ENCODE data around the gene KANK4. TPM values are rescaled to one million over a fixed set of nuclear protein-coding genes. Genes with fewer than 3 reads are reported as not detected.

Gene KANK4
- not detected for total RNA-seq

DNA sequence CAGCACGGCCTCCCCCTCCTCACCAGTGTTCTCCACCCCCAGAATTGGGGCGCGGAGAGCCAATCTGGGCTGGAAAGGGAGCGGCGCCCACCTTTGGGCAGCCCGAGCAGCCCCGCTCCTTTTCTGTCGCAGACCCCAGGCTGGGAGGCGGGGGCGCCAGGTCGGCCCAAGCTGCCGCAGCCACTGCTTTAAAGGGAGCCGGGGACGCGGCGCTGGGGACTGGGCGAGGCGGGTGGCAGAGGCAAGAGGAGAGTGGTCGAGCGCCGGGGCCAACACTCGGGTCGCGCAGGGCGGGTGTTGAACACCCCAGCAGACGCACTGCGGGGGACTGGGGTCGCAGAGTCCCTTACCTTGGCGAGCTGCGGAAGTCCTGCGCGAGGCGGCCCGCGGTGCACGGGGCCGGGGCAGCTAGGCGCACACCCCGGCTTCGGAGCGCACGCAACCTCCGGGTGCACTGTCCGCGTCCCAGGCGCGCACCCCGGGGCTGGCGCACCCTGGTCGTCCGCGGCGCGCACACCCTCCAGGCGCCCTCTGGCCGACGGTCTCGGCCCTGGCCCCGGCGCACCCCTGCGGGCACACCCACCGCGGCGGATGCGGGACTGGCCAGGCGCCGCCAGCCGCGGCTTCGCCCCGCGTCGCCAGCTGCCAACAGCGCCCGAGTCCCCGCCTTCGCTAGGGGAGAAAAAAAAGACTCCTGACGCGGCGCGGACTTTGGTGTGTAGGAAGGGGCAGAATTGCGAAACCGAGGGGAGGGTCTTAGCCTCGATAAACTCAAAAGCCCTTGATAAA lies at the start of gene KANK4:
KANK4 (minus strand) TSS at position 679 of the 789 bp plus-strand sequence. CDS start 37,870 bp downstream, outside the sequence.
- peaks cover 29 to 36% of the 10 kb centered on the region in 2 donors for H3K27me3 Mint-ChIP-seq
- H3K4me3 Mint-ChIP-seq = no peak within 1 kb of the TSS
- no peak for DNase-seq (ENCODE audit: low spot score)
- ATAC-seq = peak in 1 of 2 donors; percentile 39
- no peaks in the 10 kb centered on the region for H3K4me1 Mint-ChIP-seq (ENCODE audit: low read depth in 2 of 2)
- H3K27ac Mint-ChIP-seq = no peak within 1 kb of the TSS
- no peaks in the 10 kb centered on the region for H3K9me3 Mint-ChIP-seq
- H3K36me3 Mint-ChIP-seq = no peaks in the 10 kb centered on the region

DNA sequence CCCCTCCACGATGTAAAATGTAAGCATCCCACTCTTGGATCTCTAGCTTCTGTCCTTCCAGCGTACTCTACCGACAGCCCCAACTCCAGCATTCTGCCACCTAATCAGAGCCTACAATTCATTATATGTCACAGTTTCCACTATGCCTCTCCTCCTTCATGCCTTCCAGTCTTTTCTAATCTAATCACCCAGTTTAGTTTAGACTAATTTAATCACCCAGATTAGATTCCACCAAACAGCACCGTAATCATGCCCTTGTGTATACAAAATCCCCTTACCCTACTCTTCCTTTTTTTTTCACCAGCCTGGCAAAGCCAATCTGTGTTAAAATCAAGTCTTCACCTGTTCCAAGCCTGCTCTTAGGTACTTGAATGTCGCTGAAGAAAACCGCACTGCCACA lies 49.8 kb upstream of the KANK4 start:
- no peaks in the 10 kb centered on the region for H3K9me3 Mint-ChIP-seq
- H3K36me3 Mint-ChIP-seq = no peaks in the 10 kb centered on the region
- no peak overlapping the region for H3K27ac Mint-ChIP-seq
- DNase-seq (ENCODE audit: low spot score) (no peak), ATAC-seq (no peak)
- no peaks in the 10 kb centered on the region for H3K4me1 Mint-ChIP-seq (ENCODE audit: low read depth in 2 of 2)
- H3K27me3 Mint-ChIP-seq = peaks cover 22% of the 10 kb centered on the region in 2 donors
- H3K4me3 Mint-ChIP-seq = no peak overlapping the region

DNA sequence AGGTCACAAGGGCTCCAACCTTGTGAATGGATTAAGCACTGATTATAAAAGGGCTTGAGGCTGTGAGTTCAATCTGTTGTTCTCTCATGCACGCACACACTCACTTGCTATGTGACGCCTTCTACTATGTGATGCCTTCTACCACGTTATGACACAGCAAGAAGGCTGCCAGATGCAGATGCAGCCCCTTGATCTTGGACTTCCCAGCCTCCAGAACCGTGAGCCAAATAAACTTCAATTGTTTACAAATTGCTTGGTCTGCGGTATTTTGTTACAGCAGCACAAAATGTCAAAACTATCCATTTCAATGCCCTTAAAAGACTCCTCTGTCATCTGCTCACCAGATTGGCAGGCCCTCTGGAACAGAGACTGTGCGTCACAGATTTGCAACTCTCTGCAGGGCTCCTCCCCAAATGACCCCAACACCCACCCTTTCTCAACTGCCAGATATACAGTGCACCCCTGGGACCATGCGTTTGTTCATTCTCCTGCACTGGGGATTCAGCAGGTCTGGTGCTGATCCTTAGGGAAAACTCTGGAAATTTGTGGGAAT lies 47.8 kb upstream of the KANK4 start:
- peaks cover 22% of the 10 kb centered on the region in 2 donors for H3K27me3 Mint-ChIP-seq
- DNase-seq (ENCODE audit: low spot score) (no peak), ATAC-seq (no peak)

DNA sequence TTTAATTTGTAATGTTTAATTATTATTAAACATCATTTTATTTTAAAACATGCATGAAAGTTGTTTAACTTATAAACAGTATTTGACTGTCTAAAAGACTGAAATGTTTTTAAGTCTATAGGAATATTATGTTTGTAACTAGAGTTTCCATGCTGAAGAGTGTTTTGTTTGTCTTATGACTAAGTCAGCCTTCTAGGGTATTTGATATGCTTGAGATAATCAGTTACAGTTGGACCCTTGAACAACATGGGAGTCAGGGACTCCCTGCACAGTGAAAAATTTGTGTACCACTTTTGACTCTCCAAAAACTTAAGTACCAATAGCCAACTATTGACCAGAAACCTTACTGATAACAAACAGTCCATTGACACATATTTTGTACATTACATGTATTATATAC lies 45.5 kb upstream of the KANK4 start:
- Mint-ChIP-seq H3K4me3 (no peak overlapping the region), H3K27ac (no peak overlapping the region), H3K27me3 (peaks cover 15 to 16% of the 10 kb centered on the region in 2 donors), H3K36me3 (no peaks in the 10 kb centered on the region), H3K9me3 (no peaks in the 10 kb centered on the region), H3K4me1 (ENCODE audit: low read depth in 2 of 2) (no peaks in the 10 kb centered on the region)
- ATAC-seq = no peak
- no peak for DNase-seq (ENCODE audit: low spot score)

More for the DNA sequence above, 47.8 kb upstream of the KANK4 start:
- Mint-ChIP-seq H3K4me3 (no peak overlapping the region), H3K4me1 (ENCODE audit: low read depth in 2 of 2) (no peaks in the 10 kb centered on the region), H3K27ac (no peak overlapping the region), H3K36me3 (no peaks in the 10 kb centered on the region), H3K9me3 (no peaks in the 10 kb centered on the region)

DNA sequence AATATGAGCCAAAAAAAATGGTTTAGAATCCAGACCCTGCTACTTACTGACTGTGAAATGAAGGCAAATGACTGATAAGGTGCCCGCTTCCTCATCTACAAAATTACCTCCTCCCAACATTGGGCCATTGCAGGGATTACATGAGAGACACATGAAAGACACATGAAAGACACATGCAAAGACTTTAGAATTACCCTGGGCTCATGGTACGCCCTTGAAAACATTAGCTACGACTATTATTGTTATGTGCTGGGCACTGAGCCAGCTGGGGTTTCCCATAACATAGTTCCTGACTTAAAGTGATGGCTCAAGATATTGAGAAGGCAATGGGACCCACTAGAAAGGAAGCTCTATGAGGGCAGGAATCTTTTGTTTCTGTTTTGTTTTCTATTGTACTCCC lies 43.7 kb upstream of the KANK4 start:
- DNase-seq (ENCODE audit: low spot score) = no peak
- H3K27ac Mint-ChIP-seq = no peak overlapping the region
- ATAC-seq = no peak
- peaks cover 0 to 8% of the 10 kb centered on the region in 2 donors for H3K27me3 Mint-ChIP-seq
- no peaks in the 10 kb centered on the region for H3K9me3 Mint-ChIP-seq
- H3K4me1 Mint-ChIP-seq (ENCODE audit: low read depth in 2 of 2) = no peaks in the 10 kb centered on the region
- H3K4me3 Mint-ChIP-seq = no peak overlapping the region
- no peaks in the 10 kb centered on the region for H3K36me3 Mint-ChIP-seq

DNA sequence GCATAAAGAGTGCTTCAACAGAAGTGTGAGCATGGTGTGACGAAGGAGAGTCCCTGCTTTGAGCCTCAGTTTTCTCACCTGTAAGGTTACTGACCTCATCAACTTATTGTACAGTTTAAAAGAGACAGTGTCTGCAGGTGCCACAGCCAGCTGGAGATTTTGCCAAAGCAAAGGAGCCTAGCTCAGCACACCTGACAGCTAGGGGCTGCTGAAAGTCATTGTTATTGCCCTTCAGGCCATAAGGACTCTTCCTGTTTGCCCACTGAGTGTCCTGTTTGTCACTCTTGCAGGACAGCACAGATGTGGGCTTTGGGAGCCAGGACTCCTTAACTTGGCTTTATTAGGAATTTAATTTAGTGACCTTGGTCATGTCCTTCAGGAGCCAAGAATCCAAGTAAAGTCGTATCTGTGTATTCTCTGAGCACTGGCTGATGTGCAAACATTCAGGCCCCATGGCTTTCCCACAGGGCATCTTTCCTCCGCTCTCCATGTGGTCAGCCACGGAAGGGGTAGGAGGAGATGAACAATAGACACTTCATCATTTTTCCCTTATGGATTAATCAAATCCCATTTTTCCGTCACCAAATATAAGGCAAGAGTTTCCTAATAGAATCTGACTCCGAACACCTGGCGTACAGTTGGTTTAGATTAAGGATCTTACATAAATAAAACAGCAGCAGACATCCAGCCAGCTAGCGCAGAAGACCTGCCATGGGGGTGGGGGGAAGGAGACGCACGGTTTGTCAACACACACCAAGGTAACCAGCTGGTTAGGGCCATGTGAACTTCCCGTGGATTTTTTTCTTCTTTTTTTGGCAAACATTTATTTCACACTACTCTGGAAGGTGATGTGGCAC lies 43.1 kb upstream of the KANK4 start:
- H3K36me3 Mint-ChIP-seq = no peaks in the 10 kb centered on the region
- peaks cover 0 to 7% of the 10 kb centered on the region in 2 donors for H3K27me3 Mint-ChIP-seq
- H3K27ac Mint-ChIP-seq = no peak overlapping the region
- ATAC-seq (peak in 1 of 2 donors; percentile 13), DNase-seq (ENCODE audit: low spot score) (no peak)
- H3K4me3 Mint-ChIP-seq = no peak overlapping the region
- no peaks in the 10 kb centered on the region for H3K4me1 Mint-ChIP-seq (ENCODE audit: low read depth in 2 of 2)
- H3K9me3 Mint-ChIP-seq = no peaks in the 10 kb centered on the region

DNA sequence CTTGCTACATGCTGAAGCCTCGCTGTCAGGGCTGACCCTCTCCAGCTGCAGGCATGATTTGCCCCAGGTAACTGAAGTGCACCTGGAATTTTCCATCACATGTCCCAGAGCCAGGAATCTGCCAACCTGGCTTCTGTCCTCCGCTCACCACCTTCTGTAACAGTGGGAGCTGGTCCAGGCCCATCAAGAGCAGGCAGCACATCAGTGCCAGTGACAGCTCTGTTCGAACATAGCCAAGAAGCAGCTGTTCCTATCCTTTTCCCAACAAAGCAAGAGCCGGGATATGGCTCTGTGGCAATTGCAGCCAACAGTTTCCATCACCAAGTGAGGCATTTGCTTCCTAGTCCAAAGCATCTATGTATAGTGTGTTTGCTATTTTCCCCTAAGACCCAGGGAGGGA lies 42.2 kb upstream of the KANK4 start:
- H3K36me3 Mint-ChIP-seq = no peaks in the 10 kb centered on the region
- H3K4me3 Mint-ChIP-seq = no peak overlapping the region

DNA sequence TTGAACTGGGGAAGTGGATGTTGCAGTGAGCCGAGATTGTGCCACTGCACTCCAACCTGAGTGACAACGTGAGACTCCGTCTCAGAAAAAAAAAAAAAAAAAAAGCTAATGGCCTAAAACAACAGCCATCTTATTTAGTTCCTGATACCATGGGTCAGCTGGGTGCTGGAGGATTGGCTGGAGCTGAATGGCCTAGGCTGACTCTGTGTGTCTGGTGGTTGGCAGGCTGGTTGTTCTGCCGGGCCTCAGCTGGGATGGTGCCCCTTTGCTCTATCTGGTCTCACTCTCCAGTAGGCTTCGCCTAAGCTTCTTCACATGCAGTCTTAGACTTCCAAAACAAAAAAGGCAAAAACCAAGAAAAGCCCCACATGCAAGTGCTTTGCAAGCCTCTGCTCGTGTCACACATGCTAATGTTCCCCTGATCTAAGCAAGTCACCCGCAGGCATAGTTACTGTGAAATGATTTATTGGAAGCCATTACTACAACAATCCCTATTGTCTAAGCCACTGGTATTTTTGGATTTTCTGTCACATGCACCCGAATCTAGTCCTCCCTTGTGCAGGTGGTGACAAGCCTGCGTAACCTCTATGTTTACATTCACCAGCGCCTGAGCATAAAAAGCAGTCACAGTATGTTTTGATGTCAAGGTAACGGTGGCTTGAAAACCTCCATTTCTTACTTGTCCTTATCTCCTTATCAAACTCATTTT lies 39.6 kb upstream of the KANK4 start:
- ATAC-seq (no peak), DNase-seq (ENCODE audit: low spot score) (no peak)
- Mint-ChIP-seq H3K9me3 (no peaks in the 10 kb centered on the region), H3K27ac (no peak overlapping the region), H3K4me3 (no peak overlapping the region), H3K4me1 (ENCODE audit: low read depth in 2 of 2) (no peaks in the 10 kb centered on the region), H3K36me3 (no peaks in the 10 kb centered on the region), H3K27me3 (peaks cover 0 to 2% of the 10 kb centered on the region in 2 donors)

More for the DNA sequence above, 42.2 kb upstream of the KANK4 start:
- ATAC-seq = no peak
- DNase-seq (ENCODE audit: low spot score) = no peak
- Mint-ChIP-seq H3K4me1 (ENCODE audit: low read depth in 2 of 2) (no peaks in the 10 kb centered on the region), H3K27ac (no peak overlapping the region), H3K9me3 (no peaks in the 10 kb centered on the region), H3K27me3 (peaks cover 0 to 2% of the 10 kb centered on the region in 2 donors)

DNA sequence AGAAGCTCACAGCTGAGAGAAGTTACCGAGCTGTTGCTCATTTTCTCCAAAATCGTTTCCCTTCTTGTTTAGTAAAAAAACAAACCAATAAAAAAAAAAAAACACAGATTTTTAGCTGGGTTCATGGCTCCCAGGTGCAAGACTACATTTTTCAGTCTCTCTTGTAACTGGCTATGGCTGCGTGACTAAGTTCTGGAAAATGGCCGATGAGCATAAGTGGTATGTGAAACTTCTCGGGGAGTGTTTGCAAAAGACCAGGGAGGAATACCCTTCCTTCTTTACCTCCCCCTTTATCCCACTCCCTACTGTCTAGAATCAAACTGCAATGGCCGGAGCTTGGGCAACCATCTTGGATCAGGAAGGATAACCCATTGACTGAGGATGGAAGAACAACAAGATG lies 38.7 kb upstream of the KANK4 start:
- no peak for ATAC-seq
- H3K4me1 Mint-ChIP-seq (ENCODE audit: low read depth in 2 of 2) = no peaks in the 10 kb centered on the region
- no peak overlapping the region for H3K27ac Mint-ChIP-seq
- peaks cover 0 to 2% of the 10 kb centered on the region in 2 donors for H3K27me3 Mint-ChIP-seq
- no peaks in the 10 kb centered on the region for H3K9me3 Mint-ChIP-seq
- no peak overlapping the region for H3K4me3 Mint-ChIP-seq
- DNase-seq (ENCODE audit: low spot score) = no peak
- H3K36me3 Mint-ChIP-seq = no peaks in the 10 kb centered on the region

DNA sequence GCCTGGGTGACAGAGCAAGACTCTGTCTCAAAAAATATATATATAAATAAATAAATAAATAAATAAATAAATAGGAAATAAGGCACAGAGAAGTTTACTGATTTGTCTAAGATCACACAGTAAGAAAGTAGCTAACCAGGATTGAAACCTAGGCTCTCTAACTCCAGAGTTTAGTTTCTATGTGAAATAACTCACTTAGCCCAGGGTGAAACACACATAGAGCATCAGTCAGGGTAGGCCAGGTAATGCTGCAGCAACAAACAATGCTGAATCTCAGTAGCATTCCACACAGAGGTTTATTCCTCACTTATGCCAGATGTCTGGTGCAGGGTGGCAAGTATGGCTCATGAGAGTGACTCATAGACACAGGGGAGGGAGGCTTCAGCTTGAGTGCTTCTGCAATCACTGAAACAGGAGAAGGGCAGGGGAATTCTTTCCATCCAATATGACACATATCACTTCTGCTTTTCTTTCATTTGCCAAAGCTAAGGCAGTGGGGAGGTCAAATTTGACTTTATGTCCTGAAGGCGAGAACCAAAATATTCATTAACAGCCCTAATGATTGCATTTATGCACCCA lies 37.1 kb upstream of the KANK4 start:
- H3K9me3 Mint-ChIP-seq = no peaks in the 10 kb centered on the region
- no peak overlapping the region for H3K4me3 Mint-ChIP-seq
- no peaks in the 10 kb centered on the region for H3K4me1 Mint-ChIP-seq (ENCODE audit: low read depth in 2 of 2)
- ATAC-seq (no peak), DNase-seq (ENCODE audit: low spot score) (no peak)
- no peaks in the 10 kb centered on the region for H3K36me3 Mint-ChIP-seq
- peaks cover 0 to 2% of the 10 kb centered on the region in 2 donors for H3K27me3 Mint-ChIP-seq
- H3K27ac Mint-ChIP-seq = no peak overlapping the region

DNA sequence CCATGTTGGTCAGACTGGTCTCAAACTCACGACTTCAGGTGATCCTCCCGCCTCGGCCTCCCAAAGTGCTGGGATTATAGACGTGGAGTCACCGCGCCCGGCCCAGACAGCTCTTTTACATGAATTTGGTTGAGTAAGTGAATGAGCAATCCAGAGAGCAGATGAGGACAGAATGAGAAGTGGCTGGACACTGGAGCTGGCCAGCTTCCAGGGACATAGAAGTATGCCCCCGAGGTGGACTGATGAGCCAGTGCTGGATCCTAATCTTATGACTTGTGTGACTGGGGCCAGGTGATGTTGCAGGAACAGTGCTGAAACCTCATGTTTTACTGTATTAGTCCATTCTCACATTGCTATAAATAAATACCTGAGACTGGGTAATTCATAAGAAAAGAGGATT lies 35.9 kb upstream of the KANK4 start:
- no peaks in the 10 kb centered on the region for H3K4me1 Mint-ChIP-seq (ENCODE audit: low read depth in 2 of 2)
- H3K9me3 Mint-ChIP-seq = no peaks in the 10 kb centered on the region
- no peak for ATAC-seq
- no peak for DNase-seq (ENCODE audit: low spot score)
- no peak overlapping the region for H3K27ac Mint-ChIP-seq
- peaks cover 0 to 2% of the 10 kb centered on the region in 2 donors for H3K27me3 Mint-ChIP-seq
- no peak overlapping the region for H3K4me3 Mint-ChIP-seq
- no peaks in the 10 kb centered on the region for H3K36me3 Mint-ChIP-seq

DNA sequence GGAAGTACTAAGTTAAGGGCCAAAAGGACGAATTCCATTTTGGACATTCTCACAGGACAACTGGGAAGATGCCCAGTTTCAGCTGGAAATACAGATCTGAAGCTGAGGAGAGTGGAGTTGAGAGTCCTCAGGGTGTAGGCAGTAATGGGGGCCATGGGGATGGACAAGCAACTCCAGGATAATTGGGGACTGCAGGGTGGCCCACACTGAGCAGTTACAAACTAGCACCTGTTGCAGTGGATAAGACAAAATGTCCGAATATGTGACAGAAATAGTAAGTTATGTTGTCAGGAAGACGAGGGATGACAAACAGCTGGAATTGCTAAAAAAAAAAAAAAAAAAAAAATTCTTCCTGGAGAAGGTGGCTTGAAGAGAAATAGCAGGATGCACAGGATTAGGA lies 34.6 kb upstream of the KANK4 start:
- H3K9me3 Mint-ChIP-seq = no peaks in the 10 kb centered on the region
- H3K27me3 Mint-ChIP-seq = peaks cover 0 to 2% of the 10 kb centered on the region in 2 donors
- H3K4me1 Mint-ChIP-seq (ENCODE audit: low read depth in 2 of 2) = no peaks in the 10 kb centered on the region
- no peak overlapping the region for H3K27ac Mint-ChIP-seq
- ATAC-seq = no peak
- H3K36me3 Mint-ChIP-seq = no peaks in the 10 kb centered on the region
- no peak for DNase-seq (ENCODE audit: low spot score)
- H3K4me3 Mint-ChIP-seq = no peak overlapping the region

DNA sequence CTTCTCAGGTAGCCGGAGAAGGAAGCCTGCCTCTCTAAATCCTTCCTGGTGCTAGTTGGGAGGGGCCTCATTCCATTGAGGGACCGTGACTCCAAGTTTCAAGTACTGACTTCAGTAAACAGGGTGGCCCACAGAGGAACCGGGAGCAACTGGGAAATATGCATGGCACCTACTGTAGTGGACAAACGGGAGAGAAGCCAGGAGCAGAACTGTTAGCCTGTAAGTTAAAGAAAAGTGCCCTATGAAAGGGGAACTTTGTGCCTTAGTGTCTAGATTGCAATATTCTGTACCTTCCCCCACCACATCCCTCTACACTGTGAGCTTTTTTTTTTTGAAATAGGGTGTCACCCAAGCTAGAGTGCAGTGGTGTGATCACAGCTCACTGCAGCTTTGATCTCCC lies 33.2 kb upstream of the KANK4 start:
- Mint-ChIP-seq H3K4me3 (no peak overlapping the region), H3K27me3 (no peaks in the 10 kb centered on the region), H3K36me3 (no peaks in the 10 kb centered on the region), H3K4me1 (ENCODE audit: low read depth in 2 of 2) (no peaks in the 10 kb centered on the region), H3K9me3 (no peaks in the 10 kb centered on the region), H3K27ac (no peak overlapping the region)
- no peak for DNase-seq (ENCODE audit: low spot score)
- ATAC-seq = no peak
